ENCODE measurements around the gene ZNF84.

The ZNF84 gene

DNA sequence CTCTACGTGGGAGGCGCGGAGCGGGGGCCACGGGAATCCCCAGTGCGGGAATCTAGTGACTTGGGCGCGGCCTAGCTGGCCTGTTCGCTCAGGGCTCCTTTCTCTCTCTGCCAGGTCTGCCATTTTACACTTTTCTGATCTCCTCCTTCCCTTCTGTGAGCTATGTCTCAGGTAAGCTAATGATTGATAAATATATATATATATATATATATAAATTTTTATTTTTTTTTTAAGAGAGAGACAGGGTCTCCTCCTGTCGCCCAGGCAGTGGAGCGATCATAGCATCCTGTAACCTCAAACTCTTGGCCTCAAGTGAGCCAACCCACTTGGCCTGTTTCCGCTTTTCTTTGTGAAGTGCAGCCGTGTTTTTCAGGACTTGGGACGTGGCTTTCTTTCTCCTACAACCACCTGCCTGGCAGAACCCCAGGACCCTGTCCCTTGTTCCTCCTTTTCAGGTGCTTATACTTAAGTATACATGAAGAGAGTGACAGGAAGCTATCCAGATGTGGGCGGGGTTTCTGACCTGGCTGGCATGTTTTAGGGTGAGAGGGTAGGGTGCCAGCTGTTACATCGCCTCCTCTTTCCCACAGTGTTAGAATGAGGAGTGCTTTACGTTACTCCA, 44.0 kb downstream of the ZNF84 start:
- TF ChIP-seq, protein P1, sequence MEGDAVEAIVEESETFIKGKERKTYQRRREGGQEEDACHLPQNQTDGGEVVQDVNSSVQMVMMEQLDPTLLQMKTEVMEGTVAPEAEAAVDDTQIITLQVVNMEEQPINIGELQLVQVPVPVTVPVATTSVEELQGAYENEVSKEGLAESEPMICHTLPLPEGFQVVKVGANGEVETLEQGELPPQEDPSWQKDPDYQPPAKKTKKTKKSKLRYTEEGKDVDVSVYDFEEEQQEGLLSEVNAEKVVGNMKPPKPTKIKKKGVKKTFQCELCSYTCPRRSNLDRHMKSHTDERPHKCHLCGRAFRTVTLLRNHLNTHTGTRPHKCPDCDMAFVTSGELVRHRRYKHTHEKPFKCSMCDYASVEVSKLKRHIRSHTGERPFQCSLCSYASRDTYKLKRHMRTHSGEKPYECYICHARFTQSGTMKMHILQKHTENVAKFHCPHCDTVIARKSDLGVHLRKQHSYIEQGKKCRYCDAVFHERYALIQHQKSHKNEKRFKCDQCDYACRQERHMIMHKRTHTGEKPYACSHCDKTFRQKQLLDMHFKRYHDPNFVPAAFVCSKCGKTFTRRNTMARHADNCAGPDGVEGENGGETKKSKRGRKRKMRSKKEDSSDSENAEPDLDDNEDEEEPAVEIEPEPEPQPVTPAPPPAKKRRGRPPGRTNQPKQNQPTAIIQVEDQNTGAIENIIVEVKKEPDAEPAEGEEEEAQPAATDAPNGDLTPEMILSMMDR (conservative IDR thresholded peaks at IDR 0.05) = no peak
- TF ChIP-seq ZFX (IDR thresholded peaks at IDR 0.05) = peak; percentile 20; the same call in 1 of the 2 replicates
- peak overlapping the region; percentile 65 for H3K27ac ChIP-seq

DNA sequence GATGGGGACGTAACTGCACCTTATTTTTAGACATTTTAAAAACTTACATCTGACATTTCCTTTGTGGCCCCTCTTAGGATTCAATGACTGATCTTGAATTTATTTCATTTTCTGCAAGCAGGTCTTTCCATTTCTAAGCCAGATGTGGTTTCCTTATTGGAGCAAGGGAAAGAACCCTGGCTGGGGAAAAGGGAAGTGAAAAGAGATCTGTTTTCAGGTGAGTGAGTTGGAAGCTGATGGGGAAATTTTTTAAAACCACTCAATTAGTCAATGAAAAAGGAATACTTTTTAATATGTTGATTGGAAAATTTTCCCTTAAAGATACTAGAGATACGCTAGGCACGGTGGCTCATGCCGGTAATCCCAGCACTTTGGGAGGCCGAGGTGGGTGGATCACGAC, 46.0 kb downstream of the ZNF84 start:
- TF ChIP-seq, protein P1 (conservative IDR thresholded peaks at IDR 0.05) = no peak
- no peak for TF ChIP-seq ZFX (IDR thresholded peaks at IDR 0.05)
- no peak overlapping the region for H3K27ac ChIP-seq

DNA sequence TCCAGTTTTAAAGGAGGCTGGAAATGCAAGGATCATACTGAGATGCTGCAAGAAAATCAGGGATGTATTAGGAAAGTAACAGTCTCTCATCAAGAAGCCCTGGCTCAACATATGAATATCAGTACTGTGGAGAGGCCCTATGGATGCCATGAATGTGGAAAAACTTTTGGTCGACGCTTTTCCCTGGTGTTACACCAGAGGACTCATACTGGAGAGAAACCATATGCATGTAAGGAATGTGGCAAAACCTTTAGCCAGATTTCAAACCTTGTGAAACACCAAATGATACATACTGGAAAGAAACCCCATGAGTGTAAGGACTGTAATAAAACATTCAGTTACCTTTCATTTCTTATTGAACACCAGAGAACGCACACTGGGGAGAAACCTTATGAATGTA, 68.3 kb downstream of the ZNF84 start:
- no peak for TF ChIP-seq ZFX (IDR thresholded peaks at IDR 0.05)
- TF ChIP-seq, protein P1 (conservative IDR thresholded peaks at IDR 0.05) = no peak

DNA sequence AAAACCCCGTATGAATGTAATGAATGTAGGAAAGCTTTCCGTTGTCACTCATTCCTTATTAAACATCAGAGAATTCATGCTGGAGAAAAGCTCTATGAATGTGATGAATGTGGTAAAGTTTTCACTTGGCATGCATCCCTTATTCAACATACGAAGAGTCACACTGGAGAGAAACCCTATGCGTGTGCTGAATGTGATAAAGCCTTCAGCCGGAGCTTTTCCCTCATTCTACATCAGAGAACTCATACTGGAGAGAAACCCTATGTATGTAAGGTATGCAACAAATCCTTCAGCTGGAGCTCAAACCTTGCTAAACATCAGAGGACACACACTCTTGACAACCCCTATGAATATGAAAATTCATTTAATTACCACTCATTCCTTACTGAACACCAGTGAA, 68.9 kb downstream of the ZNF84 start:
- no peak overlapping the region for H3K27ac ChIP-seq
- TF ChIP-seq ZFX (IDR thresholded peaks at IDR 0.05) = no peak
- TF ChIP-seq, protein P1 (conservative IDR thresholded peaks at IDR 0.05) = no peak

More for the DNA sequence above, 68.3 kb downstream of the ZNF84 start:
- H3K27ac ChIP-seq = no peak overlapping the region

DNA sequence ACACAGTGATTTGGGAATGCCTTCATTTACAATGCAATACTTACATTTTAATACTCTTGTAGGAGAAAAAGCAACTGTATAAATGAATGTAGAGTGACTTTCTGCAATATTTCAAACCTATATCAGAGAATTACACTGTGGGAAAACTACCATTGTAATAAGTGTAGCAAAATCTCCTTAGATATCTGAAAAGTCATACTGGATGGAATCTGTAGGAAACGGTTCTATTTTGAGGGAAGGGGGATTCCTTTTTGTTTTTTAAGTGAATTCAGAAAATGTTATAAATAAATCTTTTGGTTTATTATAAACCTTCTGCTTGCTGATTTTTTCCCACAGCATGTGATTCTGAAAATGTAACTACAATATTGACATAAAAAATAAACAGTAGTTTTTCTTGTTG, 69.8 kb downstream of the ZNF84 start:
- TF ChIP-seq, protein P1 (conservative IDR thresholded peaks at IDR 0.05) = no peak
- no peak for TF ChIP-seq ZFX (IDR thresholded peaks at IDR 0.05)
- H3K27ac ChIP-seq = no peak overlapping the region

DNA sequence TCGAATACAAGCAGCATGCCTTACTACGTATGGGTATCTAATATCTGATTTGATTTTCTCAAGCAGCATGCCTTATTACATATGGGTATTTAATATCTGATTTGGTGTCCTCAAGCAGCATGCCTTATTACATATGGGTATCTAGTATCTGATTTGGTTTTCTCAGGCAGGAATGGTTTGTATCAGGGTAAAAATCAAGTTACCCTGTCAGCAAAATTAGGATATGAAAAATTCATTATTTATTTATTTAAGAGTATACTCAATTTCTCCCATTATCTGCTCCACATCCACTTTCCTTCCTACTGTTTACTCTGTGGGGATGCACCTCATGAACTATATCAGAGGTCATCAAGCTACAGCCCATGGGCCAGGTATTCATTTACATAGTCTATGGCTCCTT, 70.8 kb downstream of the ZNF84 start:
- H3K27ac ChIP-seq = no peak overlapping the region
- TF ChIP-seq ZFX (IDR thresholded peaks at IDR 0.05) = no peak
- TF ChIP-seq, protein P1 (conservative IDR thresholded peaks at IDR 0.05) = no peak
